Cardiac septum (tissue), 1 donor: Measurements from ENCODE around the gene PRSS3. TPM values are rescaled to one million over a fixed set of nuclear protein-coding genes. Genes with fewer than 3 reads are reported as not detected.
"Not testable (repeated sequence)": the region's sequence is repeated elsewhere in the genome, so short reads cannot be mapped to it uniquely, and the experiment has no call there.

Experiments used
- DNase-seq: peaks from one replicate; pipeline ENCODE4 v3.0.0-alpha.2; 2020; ENCODE audit warnings: low spot score
- intact Hi-C: fragments of 100-400 bp; cut with DNase I; formaldehyde crosslinking; loops from one replicate; pipeline ENCODE4 v1.14.0; 2022
- long read RNA-seq: library from polyadenylated mRNA; unstranded; transcript quantifications from one replicate; pipeline ENCODE4 v2.0.0, GENCODE V29; 2021
- total RNA-seq: library from RNA; stranded (reverse); fragmentation: NEBNext Ultra II Directional; extraction: Animal tissue kit (Norgen Biotek cat#: 25700); gene quantifications from one replicate; pipeline ENCODE4 v1.2.1, GENCODE V29; 2021
- donor health status: DM: no; HTN: no; CAD: no.

PRSS3 gene
- not detected for total RNA-seq
- long read RNA-seq: 0 reads

- DNase-seq: no peak
- intact Hi-C loops: no loop called here
Observed at GRCh38 chr9:33795281-33795680, at the start of gene PRSS3. Gene PRSS3 (plus strand): TSS chr9:33795561. CDS start chr9:33795574, 13 bp downstream.

DNA sequence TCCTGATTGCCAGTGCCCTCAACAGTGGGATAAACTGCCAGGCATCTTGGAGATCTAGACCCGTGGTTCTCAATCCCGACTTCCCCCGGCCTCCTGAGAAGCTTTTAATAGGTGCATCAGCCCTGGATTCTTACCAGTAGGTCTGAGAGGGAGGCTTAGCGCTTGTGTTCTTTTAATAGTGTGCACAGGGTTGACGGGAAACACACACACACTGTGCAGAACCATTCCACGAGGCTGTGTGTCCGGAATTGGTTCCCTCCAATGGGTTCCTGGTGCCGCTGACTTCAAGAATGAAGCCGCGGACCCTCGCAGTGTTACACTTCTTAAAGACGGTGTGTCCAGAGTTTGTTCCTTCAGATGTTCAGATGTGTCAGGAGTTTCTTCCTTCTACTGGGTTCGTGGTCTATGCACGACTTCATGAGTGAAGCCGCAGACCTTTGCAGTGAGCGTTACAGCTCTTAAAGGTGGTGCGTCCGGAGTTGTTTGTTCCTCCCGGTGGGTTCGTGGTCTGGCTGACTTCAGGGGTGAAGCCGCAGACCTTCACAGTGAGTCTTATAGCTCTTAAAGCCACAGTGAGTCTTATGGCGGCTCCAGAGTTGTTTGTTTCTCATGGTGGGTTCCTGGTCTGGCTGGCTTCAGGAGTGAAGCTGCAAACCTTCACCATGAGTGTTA, 46.6 kb upstream of the PRSS3 start:
- intact Hi-C loops: no loop called here
- no peak for DNase-seq

DNA sequence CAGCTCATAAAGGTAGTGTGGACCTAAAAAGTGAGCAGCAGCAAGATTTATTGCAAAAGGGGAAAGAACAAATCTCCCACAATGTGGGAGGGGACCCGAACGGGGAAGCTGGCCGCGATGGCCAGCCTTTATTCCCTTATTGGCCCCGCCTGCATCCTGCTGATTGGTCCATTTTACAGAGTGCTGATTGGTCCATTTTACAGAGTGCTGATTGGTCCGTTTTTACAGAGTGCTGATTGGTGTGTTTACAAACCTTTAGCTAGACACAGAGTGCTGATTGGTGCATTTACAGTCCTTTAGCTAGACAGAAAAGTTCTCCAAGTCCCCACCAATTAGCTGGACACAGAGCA, 46.1 kb upstream of the PRSS3 start:
- DNase-seq, intact Hi-C loops: not testable (repeated sequence)

DNA sequence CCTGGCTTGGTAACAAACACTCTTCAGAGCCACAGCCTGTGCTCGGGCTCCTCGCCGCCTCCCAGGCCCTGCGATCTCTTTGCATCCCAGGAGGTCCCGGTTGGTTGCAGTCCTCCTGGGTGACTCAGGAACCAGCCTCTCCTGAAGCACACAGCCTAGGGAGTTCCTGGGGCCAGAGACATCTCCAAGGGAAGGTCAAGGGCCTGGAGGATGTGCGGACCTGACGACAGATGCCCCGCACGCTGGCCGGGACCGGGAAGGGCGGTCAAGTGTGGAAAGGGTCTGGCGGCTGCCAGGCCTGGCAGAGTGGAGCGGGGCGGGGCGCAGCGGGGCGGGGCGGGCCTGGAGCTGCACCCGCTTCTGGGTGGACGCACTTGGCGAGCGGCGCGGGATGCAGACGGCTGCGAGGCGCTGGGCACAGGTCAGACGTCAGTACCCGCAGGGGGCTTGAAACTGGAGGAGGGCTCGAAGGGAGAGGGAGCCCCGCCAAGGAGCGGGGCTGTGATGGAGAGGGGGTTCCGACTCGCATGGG, 45.0 kb upstream of the PRSS3 start:
- intact Hi-C loops: no loop called here
- DNase-seq: no peak

DNA sequence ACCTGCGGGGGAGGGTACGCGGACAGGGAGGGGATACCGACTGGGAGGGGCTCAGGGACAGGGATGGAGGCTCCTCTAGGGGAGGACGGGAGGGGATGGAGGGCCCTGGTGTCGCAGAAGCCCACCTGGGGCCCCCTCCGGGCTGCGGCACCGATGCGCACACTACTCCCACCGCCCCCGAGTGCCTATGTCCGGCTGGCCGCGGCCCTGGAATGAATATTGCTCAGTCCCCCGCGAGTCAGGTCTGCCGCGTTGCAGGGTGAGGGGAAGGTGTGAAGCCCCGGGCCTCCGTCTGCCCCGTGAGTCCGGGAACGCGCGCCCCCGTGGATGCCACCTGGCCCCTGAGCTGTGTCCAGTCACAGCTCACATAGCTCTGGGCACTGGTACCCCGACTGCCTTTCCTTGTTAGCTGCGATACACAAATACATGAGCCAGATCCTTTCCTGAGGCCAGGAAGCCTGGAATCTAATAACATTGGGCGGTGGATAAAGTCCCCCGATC, 44.5 kb upstream of the PRSS3 start:
- intact Hi-C loops: no loop called here
- DNase-seq: no peak

- DNase-seq: no peak
- intact Hi-C loops: no loop called here
Observed at GRCh38 chr9:33751536-33752129, 43.7 kb upstream of the PRSS3 start.

DNA sequence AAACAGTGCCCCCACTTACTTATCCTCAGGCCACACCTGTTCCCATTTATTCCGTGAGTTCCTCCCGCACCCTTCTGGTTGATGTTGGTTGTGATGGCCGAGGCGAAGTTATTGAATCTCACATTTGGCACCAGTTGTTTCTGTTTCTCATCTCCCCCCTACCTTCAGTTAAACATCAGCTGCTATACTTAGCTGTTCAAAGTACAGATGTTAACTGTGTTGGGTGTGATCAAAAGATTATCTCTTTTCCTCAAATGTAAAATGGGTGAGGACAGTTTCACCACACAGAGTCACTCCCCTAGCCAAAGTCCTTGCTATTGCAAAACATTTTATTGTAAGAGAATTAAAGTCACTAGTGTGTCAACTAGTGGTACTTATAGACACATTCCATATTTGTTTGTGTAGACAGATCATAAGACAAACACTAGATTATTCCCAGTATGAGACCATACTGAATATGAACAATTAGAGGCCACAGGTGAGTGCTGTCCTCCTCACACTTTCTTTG, 43.2 kb upstream of the PRSS3 start:
- intact Hi-C loops: no loop called here
- no peak for DNase-seq

DNA sequence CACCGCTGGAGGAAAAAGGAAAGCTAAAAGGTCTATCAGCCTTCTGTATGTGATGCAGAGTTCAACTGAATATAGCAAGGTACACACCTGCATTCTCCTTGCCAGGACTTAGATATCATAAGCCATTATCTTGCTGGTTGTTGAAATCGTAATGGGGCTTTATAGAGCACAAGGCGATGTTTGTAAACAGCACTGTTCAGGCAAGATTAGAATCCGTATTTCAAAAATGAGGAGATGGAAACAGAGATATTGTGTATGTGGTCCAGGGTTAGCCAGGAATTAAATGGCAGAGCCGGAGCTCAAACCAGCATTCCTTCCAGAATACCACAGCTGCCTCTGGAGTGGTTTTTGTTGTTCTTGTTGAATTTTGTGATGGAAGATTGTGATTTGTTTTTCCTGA, 42.6 kb upstream of the PRSS3 start:
- intact Hi-C loops, DNase-seq: not testable (repeated sequence)

GRCh38 chr9:33759648-33760047, 35.7 kb upstream of the PRSS3 start:
- peak; percentile 77 for DNase-seq
- intact Hi-C loops: not testable (repeated sequence)

DNA sequence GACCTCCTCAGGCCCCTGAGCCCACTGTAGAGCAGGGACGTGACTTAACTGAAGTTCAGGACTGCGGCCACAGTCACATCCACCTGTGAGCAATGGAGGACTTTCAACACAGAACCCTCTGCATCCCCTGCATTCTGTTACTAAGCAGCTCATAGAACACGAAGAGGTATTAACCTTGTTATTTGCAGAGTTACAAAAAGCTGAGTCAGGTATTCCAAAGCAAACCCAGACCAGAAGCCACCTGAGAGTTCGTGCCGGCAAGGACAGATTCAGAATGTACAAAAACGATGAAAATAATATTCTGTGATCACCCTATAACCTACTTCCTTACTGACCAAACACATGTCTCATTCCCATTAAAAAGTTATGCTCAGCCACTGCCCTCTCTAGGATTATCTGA, 33.0 kb upstream of the PRSS3 start:
- intact Hi-C loops: no loop called here
- DNase-seq: no peak

GRCh38 chr9:33763709-33764108, 31.7 kb upstream of the PRSS3 start:
- DNase-seq, intact Hi-C loops: not testable (repeated sequence)

DNA sequence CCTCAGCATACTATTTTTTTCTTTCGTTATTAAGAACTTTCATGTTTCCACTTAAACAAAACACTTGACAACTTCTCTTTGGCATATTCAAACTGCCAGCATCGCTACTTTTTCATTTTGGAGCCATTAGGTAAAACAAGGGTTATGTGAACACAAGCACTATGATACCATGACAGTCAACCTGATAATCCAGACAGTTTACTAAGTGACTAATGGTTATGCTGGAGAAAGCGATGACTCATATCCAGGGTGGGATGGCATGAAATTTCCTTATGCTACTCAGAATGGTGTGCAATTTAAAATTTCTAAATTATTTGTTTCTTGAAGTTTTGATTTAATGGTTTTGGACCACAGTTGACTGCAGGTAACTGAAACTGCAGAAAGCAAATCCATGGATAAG, 29.9 kb upstream of the PRSS3 start:
- DNase-seq: no peak
- intact Hi-C loops: no loop called here

GRCh38 chr9:33770156-33770880, 25.0 kb upstream of the PRSS3 start:
- not testable (repeated sequence) for DNase-seq

DNA sequence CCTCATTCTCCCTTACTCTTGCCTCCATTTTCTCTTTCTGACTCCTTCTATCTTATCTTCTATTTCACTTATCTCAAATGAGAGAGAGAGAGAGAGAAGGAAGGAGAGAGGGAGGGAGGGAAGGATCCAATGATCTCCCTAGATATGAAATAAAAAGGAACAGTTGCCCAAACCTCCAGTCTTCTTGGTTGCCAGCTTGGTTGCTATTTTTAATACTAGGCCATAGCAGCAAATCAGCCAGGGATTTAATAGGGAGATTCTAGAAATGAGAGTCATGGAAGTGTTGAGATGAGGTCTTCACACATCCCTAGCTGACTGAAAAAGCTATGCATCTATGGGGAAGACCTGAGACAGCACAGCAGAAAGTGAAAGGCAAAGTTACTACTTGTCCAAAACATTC, 22.2 kb upstream of the PRSS3 start:
- intact Hi-C loops, DNase-seq: not testable (repeated sequence)

More at GRCh38 chr9:33770156-33770880, 25.0 kb upstream of the PRSS3 start:
- intact Hi-C loops: not testable (repeated sequence)

- DNase-seq, intact Hi-C loops: not testable (repeated sequence)
Observed at GRCh38 chr9:33774074-33774659, 21.2 kb upstream of the PRSS3 start.

- DNase-seq: no peak
- intact Hi-C loops: no loop called here
Observed at GRCh38 chr9:33776578-33776977, 18.8 kb upstream of the PRSS3 start.

DNA sequence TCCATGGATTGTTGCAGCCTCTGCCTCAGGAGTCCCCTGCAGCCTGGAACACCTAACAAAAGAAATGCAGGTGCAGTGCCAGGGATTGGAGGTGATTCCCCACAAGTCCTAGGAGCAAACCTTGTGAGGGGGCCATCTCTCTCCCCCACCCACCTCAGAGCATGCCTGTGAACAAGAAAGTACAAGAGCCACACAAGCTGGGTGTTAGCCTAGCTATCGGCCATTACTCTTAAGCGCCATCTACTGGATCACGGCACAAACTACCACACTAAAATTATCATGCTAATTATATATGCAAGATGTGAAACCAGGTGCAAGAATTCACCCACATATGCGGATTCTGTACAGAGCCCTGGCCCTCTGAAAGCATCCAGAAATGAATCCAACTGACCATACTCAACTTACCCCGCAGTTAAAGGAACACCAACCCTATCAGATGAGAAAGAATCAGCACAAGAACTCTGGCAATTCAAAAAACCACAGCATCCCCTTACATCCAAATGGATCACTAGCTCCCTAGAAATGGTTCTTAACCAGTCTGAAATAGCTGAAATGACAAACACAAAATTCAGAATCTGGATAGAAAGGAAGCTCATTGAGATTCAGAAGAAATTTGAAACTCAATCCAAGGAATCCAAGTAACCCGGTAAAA, 16.5 kb upstream of the PRSS3 start:
- no peak for DNase-seq
- intact Hi-C loops: no loop called here

DNA sequence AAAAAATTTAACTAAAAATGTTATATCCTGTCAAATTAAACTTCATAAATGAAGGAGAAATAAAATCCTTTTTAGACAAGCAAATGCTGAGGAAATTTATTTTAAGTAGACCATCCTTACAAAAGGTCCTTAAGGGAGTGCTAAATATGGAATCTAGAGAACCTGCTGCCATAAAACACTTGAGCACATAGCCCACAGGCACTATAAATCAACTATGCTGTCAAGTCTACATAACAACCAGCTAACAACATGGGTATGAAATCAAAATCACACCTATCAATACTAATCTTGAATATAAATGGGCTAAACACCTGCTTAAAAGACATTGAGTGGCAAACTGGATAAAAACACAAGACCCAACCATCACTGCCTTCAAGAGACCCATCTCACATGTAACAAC, 15.1 kb upstream of the PRSS3 start:
- intact Hi-C loops: no loop called here
- no peak for DNase-seq

GRCh38 chr9:33781736-33782135, 13.6 kb upstream of the PRSS3 start:
- intact Hi-C loops: no loop called here
- no peak for DNase-seq
